Left ventricle myocardium inferior (tissue), 1 donor: ENCODE measurements around the gene LRRC40. TPM values are rescaled to one million over a fixed set of nuclear protein-coding genes. Genes with fewer than 3 reads are reported as not detected.

Source experiments
- DNase-seq: peaks from one replicate; pipeline ENCODE4 v3.0.0-alpha.2; 2020
- H3K27ac ChIP-seq: fragments of 200-600 bp; replicated peaks from 2 replicates; pipeline ENCODE4 v1.8.0; 2021
- H3K27me3 ChIP-seq: fragments of 200-600 bp; 2 replicates; pipeline ENCODE4 v1.8.0; 2021; ENCODE audit warnings: low read depth
- H3K36me3 ChIP-seq: fragments of 200-600 bp; 2 replicates; pipeline ENCODE4 v1.8.0; 2021
- H3K4me1 ChIP-seq: fragments of 200-600 bp; 2 replicates; pipeline ENCODE4 v1.8.0; 2021
- H3K4me3 ChIP-seq: fragments of 200-600 bp; 2 replicates; pipeline ENCODE4 v1.8.0; 2021; ENCODE audit warnings: mild to moderate bottlenecking, moderate library complexity
- H3K9me3 ChIP-seq: fragments of 200-600 bp; replicated peaks from 2 replicates; pipeline ENCODE4 v1.8.0; 2021
- CTCF ChIP-seq: fragments of 200-600 bp; IDR thresholded peaks from 2 replicates; pipeline ENCODE4 v1.8.0; 2021; ENCODE audit warnings: antibody characterized with exemption, mild to moderate bottlenecking, borderline replicate concordance
- intact Hi-C: fragments of 100-400 bp; cut with micrococcal nuclease; formaldehyde crosslinking; loops from one replicate; pipeline ENCODE4 v1.11.0; 2022
- total RNA-seq: library from RNA; stranded (reverse); fragmentation: NEBNext Ultra II Directional; extraction: Animal tissue kit (Norgen Biotek cat#: 25700); gene quantifications from one replicate; pipeline ENCODE4 v1.2.1, GENCODE V29; 2021
- donor health status: DM: no; HTN: yes; CAD: no; lungs with severe emphysema.

Gene LRRC40
- total RNA-seq, 1 donor from 2014 or later = 9.0 TPM

GRCh38 chr1:70169018-70169839 is 36.1 kb downstream of the LRRC40 start:
- no peak for DNase-seq
- H3K27ac ChIP-seq = no peak overlapping the region
- no peak for TF ChIP-seq CTCF
- H3K36me3 ChIP-seq = peaks cover 10% of the 10 kb centered on the region
- H3K4me1 ChIP-seq = peaks cover 11% of the 10 kb centered on the region
- H3K27me3 ChIP-seq = no peaks in the 10 kb centered on the region
- no peaks in the 10 kb centered on the region for H3K9me3 ChIP-seq
- intact Hi-C loops = no loop called here
- no peak overlapping the region for H3K4me3 ChIP-seq

GRCh38 chr1:70168283-70168682 is 37.1 kb downstream of the LRRC40 start:
- Histone ChIP-seq H3K36me3 (peaks cover 10% of the 10 kb centered on the region), H3K9me3 (no peaks in the 10 kb centered on the region), H3K27ac (no peak overlapping the region), H3K4me1 (peaks cover 11% of the 10 kb centered on the region), H3K4me3 (no peak overlapping the region), H3K27me3 (no peaks in the 10 kb centered on the region)
- no peak for DNase-seq
- intact Hi-C loops = no loop called here
- no peak for TF ChIP-seq CTCF

GRCh38 chr1:70164350-70164749 is 41.0 kb downstream of the LRRC40 start:
- Histone ChIP-seq H3K4me1 (peaks cover 11% of the 10 kb centered on the region), H3K36me3 (peaks cover 20% of the 10 kb centered on the region), H3K27ac (no peak overlapping the region), H3K4me3 (no peak overlapping the region), H3K27me3 (no peaks in the 10 kb centered on the region), H3K9me3 (no peaks in the 10 kb centered on the region)
- no peak for DNase-seq
- no peak for TF ChIP-seq CTCF
- intact Hi-C loops = no loop called here

DNA sequence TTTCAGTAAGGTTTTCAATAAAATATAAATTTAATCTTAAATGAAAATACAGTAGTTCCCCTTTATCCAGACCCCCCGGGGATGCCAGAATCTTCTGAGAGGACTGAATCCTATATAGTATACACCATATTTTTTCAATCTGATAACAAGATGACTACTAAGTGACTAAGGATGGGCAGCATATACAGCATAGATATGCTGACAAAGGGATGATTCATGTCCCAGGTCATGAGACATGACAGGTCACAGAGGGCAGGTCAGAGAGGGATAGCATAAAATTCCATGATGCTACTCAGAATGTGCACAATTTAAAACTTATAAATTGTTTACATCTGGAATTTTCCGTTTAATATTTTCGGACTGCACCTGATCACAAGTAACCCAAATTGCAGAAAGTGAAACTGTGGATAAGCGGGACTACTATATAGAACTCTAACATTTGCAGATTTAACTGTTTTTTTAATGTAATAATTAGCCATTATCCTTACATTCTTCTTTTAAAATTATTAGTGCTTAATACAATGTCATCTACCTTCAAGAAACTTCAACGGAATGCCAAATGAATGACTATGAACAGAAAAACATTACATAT is 48.8 kb downstream of the LRRC40 start:
- Histone ChIP-seq H3K36me3 (peaks cover 42% of the 10 kb centered on the region), H3K4me3 (no peak overlapping the region), H3K4me1 (no peaks in the 10 kb centered on the region), H3K27ac (no peak overlapping the region), H3K27me3 (no peaks in the 10 kb centered on the region), H3K9me3 (no peaks in the 10 kb centered on the region)
- no peak for DNase-seq
- intact Hi-C loops = no loop called here
- no peak for TF ChIP-seq CTCF

DNA sequence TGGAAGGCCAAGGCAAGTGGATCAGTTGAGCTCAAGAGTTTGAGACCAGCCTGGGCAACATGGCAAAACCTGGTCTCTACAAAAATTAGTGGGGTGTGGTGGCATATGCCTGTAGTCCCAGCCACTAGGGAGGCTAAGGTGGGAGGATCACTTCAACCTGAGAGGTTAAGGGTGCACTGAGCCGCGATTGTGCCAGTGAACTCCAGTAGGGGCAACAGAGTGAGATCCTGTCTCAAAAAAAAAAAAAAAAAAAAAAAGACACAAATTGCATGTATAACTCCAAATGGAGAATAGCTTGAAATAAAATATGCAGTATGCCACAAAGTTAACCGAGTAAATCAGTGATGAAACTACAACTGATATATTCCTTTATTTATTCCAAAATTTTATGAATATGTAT is 51.6 kb downstream of the LRRC40 start:
- Histone ChIP-seq H3K9me3 (no peaks in the 10 kb centered on the region), H3K36me3 (peaks cover 38% of the 10 kb centered on the region), H3K4me3 (no peak overlapping the region), H3K27ac (no peak overlapping the region), H3K27me3 (no peaks in the 10 kb centered on the region), H3K4me1 (no peaks in the 10 kb centered on the region)
- no peak for TF ChIP-seq CTCF
- DNase-seq = no peak
- intact Hi-C loops = no loop called here
